IPS-15b (cell line): ENCODE results near the gene CCDC201.
"Not testable (repeated sequence)": the region's sequence is repeated elsewhere in the genome, so short reads cannot be mapped to it uniquely, and the experiment has no call there.

Experiments used
- H3K27me3 ChIP-seq: one replicate; pipeline ENCODE4 v1.6.1; 2013; ENCODE audit warnings: low read length; ENCODE audit not compliant: control insufficient read depth, insufficient read depth
- H3K36me3 ChIP-seq: one replicate; pipeline ENCODE4 v1.6.1; 2013; ENCODE audit warnings: low read length; ENCODE audit not compliant: control insufficient read depth, insufficient read depth
- H3K4me1 ChIP-seq: one replicate; pipeline ENCODE4 v1.6.1; 2013; ENCODE audit warnings: mild to moderate bottlenecking, low read length; ENCODE audit not compliant: control insufficient read depth, insufficient read depth
- H3K4me3 ChIP-seq: one replicate; pipeline ENCODE4 v1.5.1; 2013; ENCODE audit warnings: low read depth, low read length
- H3K9ac ChIP-seq: one replicate; pipeline ENCODE4 v1.6.1; 2013; ENCODE audit warnings: low read depth, mild to moderate bottlenecking, low read length
- H3K9me3 ChIP-seq: one replicate; pipeline ENCODE4 v1.6.1; 2013; ENCODE audit warnings: mild to moderate bottlenecking, low read length; ENCODE audit not compliant: control insufficient read depth, insufficient read depth

The CCDC201 gene

GRCh38 chr7:45827731-45828130, 45.2 kb downstream of the CCDC201 start:
- not testable (repeated sequence) for H3K9ac ChIP-seq, H3K4me3 ChIP-seq, H3K36me3 ChIP-seq, H3K27me3 ChIP-seq, H3K4me1 ChIP-seq, H3K9me3 ChIP-seq

- H3K9ac ChIP-seq, H3K36me3 ChIP-seq, H3K4me3 ChIP-seq: not testable (repeated sequence)
Measured at GRCh38 chr7:45826550-45826949, 46.3 kb downstream of the CCDC201 start.

GRCh38 chr7:45818763-45819162, 54.1 kb downstream of the CCDC201 start:
- not testable (repeated sequence) for H3K36me3 ChIP-seq, H3K4me3 ChIP-seq, H3K9ac ChIP-seq, H3K9me3 ChIP-seq, H3K27me3 ChIP-seq, H3K4me1 ChIP-seq

More at GRCh38 chr7:45826550-45826949, 46.3 kb downstream of the CCDC201 start:
- H3K4me1 ChIP-seq, H3K27me3 ChIP-seq, H3K9me3 ChIP-seq: not testable (repeated sequence)

GRCh38 chr7:45817913-45818312, 55.0 kb downstream of the CCDC201 start:
- not testable (repeated sequence) for H3K9me3 ChIP-seq, H3K36me3 ChIP-seq, H3K27me3 ChIP-seq, H3K4me1 ChIP-seq, H3K9ac ChIP-seq, H3K4me3 ChIP-seq

- H3K4me3 ChIP-seq, H3K36me3 ChIP-seq, H3K9ac ChIP-seq, H3K4me1 ChIP-seq, H3K27me3 ChIP-seq, H3K9me3 ChIP-seq: not testable (repeated sequence)
Measured at GRCh38 chr7:45817016-45817415, 55.9 kb downstream of the CCDC201 start.

- not testable (repeated sequence) for H3K27me3 ChIP-seq, H3K9ac ChIP-seq
Measured at GRCh38 chr7:45814216-45815118, 58.4 kb downstream of the CCDC201 start.

GRCh38 chr7:45813771-45814170, 59.1 kb downstream of the CCDC201 start:
- H3K27me3 ChIP-seq, H3K4me3 ChIP-seq, H3K9ac ChIP-seq, H3K9me3 ChIP-seq, H3K4me1 ChIP-seq, H3K36me3 ChIP-seq: not testable (repeated sequence)

More at GRCh38 chr7:45814216-45815118, 58.4 kb downstream of the CCDC201 start:
- H3K4me1 ChIP-seq, H3K4me3 ChIP-seq, H3K9me3 ChIP-seq, H3K36me3 ChIP-seq: not testable (repeated sequence)

- no peaks in the 10 kb centered on the region for H3K36me3 ChIP-seq
- no peak overlapping the region for H3K9ac ChIP-seq
- H3K9me3 ChIP-seq, result no peaks in the 10 kb centered on the region
- H3K4me3 ChIP-seq, result no peak overlapping the region
- no peaks in the 10 kb centered on the region for H3K27me3 ChIP-seq
- no peaks in the 10 kb centered on the region for H3K4me1 ChIP-seq
Measured at GRCh38 chr7:45812946-45813345, 59.9 kb downstream of the CCDC201 start.

GRCh38 chr7:45811652-45812234, 61.1 kb downstream of the CCDC201 start:
- H3K9ac ChIP-seq, H3K4me3 ChIP-seq, H3K9me3 ChIP-seq, H3K4me1 ChIP-seq, H3K27me3 ChIP-seq, H3K36me3 ChIP-seq: not testable (repeated sequence)

GRCh38 chr7:45810451-45811005, 62.4 kb downstream of the CCDC201 start:
- not testable (repeated sequence) for H3K36me3 ChIP-seq, H3K27me3 ChIP-seq, H3K9ac ChIP-seq, H3K4me3 ChIP-seq, H3K9me3 ChIP-seq, H3K4me1 ChIP-seq
